ENCODE results near the gene ALOX12B. TPM values are rescaled to one million over a fixed set of nuclear protein-coding genes. Genes with fewer than 3 reads are reported as not detected.

ALOX12B gene
- total and polyA plus RNA-seq, 2 of the 8 experiments (the other 6 are each of a cell fraction or from before 2014, with no cell fraction given) = 0.86 TPM; not detected in 1

GRCh38 chr17:8126491-8127066, 39.1 kb upstream of the ALOX12B start:
- no peak overlapping the region for H4K5ac ChIP-seq (ENCODE audit: insufficient read length, low read depth, low read length)
- no peak for FAIRE-seq
- H3K18ac ChIP-seq (ENCODE audit: extremely low read depth, low read length) = peak overlapping the region; percentile 48; the same call in 1 of the 2 replicates
- POLR2A ChIA-PET (ENCODE audit: partially characterized antibody) = interaction anchor here (0.6 to 2.4 kb wide), 6 partner anchors 13 to 122 kb away, joined by 3 to 14 read pairs (median 3); partner anchors contain the start of gene AURKB
- H3K36me3 ChIP-seq (ENCODE audit: control insufficient read depth in 2 of 4, insufficient read depth in 4 of 4, low read length in 3 of 4) = no peaks in the 10 kb centered on the region
- H2BK5ac ChIP-seq (ENCODE audit: low read depth, low read length) = no peak overlapping the region
- H4K91ac ChIP-seq (replicated peaks; ENCODE audit: insufficient read length, low read length) = no peak overlapping the region
- H3K9ac ChIP-seq (replicated peaks in 1 of 4; ENCODE audit: extremely low read depth in 1 of 4, low read depth in 3 of 4, low read length in 3 of 4) = no peak overlapping the region
- no peak overlapping the region for H2AK5ac ChIP-seq (ENCODE audit: low read depth, low read length)
- no peak overlapping the region for H3K27ac ChIP-seq (ENCODE audit: low read depth, low read length)
- CTCF ChIA-PET (ENCODE audit: partially characterized antibody) = interaction anchor here (0.6 to 4.3 kb wide), 14 partner anchors 7 to 408 kb away, joined by 3 to 26 read pairs (median 3); partner anchors contain the start of gene ALOXE3
- no peak overlapping the region for H3K56ac ChIP-seq (replicated peaks; ENCODE audit: insufficient read length, low read depth, low read length)
- H4K8ac ChIP-seq (ENCODE audit: extremely low read depth, insufficient read depth, low read length) = no peak overlapping the region; the same call in 1 of the 2 replicates
- peaks cover 3 to 5% of the 10 kb centered on the region in 2 experiments for H4K20me1 ChIP-seq (replicated peaks in 1 of 2; ENCODE audit: control insufficient read depth in 1 of 2, insufficient read depth in 2 of 2, low read length in 2 of 2)
- no peak overlapping the region for H2BK20ac ChIP-seq (ENCODE audit: low read length)
- H3K79me2 ChIP-seq (ENCODE audit: control insufficient read depth in 1 of 2, insufficient read depth in 2 of 2, low read length in 2 of 2) = no peaks in the 10 kb centered on the region
- H2BK15ac ChIP-seq (ENCODE audit: low read length) = no peak overlapping the region
- H2BK120ac ChIP-seq (replicated peaks; ENCODE audit: low read depth, low read length) = no peak overlapping the region
- no peak overlapping the region for H3K23ac ChIP-seq (ENCODE audit: insufficient read length)
- H2BK12ac ChIP-seq (ENCODE audit: low read depth, low read length) = 0 out of 2 replicates have a peak overlapping the region, but pooled peaks have one; percentile 60
- peaks cover 30 to 54% (median 51%) of the 10 kb centered on the region in 4 experiments for H3K27me3 ChIP-seq (replicated peaks in 1 of 4; ENCODE audit: control insufficient read depth in 3 of 4, extremely low read depth in 1 of 4, insufficient read depth in 3 of 4, low read length in 3 of 4)
- peaks cover 0 to 24% (median 12%) of the 10 kb centered on the region in 4 experiments; a peak in 6 of 7 replicates for H3K4me1 ChIP-seq (replicated peaks in 1 of 4; ENCODE audit: control insufficient read depth in 3 of 4, insufficient read depth in 4 of 4, low read length in 3 of 4)
- H3K79me1 ChIP-seq (ENCODE audit: low read depth, low read length) = no peaks in the 10 kb centered on the region
- no peak overlapping the region for H2AFZ ChIP-seq (ENCODE audit: low read length)
- 4% methylated on average over 30 of the region's 45 CpGs; no CpG with 5 or more reads in 1 of the 2 experiments for WGBS, 2 experiments (ENCODE audit: extremely low coverage in 1 of 2, insufficient coverage in 1 of 2, insufficient read length in 1 of 2, insufficient replicate concordance in 2 of 2, low coverage in 1 of 2, low lambda C conversion rate in 2 of 2, missing lambda C conversion rate in 1 of 2)
- peaks cover 34% of the 10 kb centered on the region for H3K23me2 ChIP-seq (ENCODE audit: low read depth, low read length)
- no peak overlapping the region for H3K14ac ChIP-seq (ENCODE audit: insufficient read length)
- no peak for TF ChIP-seq CHD1 (IDR thresholded peaks at IDR 0.05; ENCODE audit: low read depth, low read length)
- peak; percentile 5 for TF ChIP-seq KDM4A (IDR thresholded peaks at IDR 0.05; ENCODE audit: low read depth, low read length, severe bottlenecking)
- TF ChIP-seq ZNF274 (IDR thresholded peaks at IDR 0.05; ENCODE audit: borderline replicate concordance, extremely low read depth, low read length) = no peak
- TF ChIP-seq RBBP5 (IDR thresholded peaks at IDR 0.05; ENCODE audit: borderline replicate concordance, low read depth, low read length) = 0 out of 2 replicates have a peak, but pooled peaks have one; percentile 6
- peak in 1 of 2 experiments; percentile 76 for DNase-seq (ENCODE audit: low read depth in 1 of 2, low spot score in 2 of 2)
- peak overlapping the region; percentile 88 to 93 for H3K4me2 ChIP-seq (ENCODE audit: insufficient read depth in 1 of 2, low read depth in 2 of 2, low read length in 2 of 2)
- H3K4ac ChIP-seq (replicated peaks; ENCODE audit: insufficient read length, low read depth, low read length) = no peak overlapping the region
- H3K9me3 ChIP-seq (ENCODE audit: insufficient read depth in 2 of 2, low read depth in 1 of 2, low read length in 1 of 2) = no peaks in the 10 kb centered on the region
- peak overlapping the region; percentile 54 to 89 (median 82) for H3K4me3 ChIP-seq (ENCODE audit: extremely low read depth in 1 of 4, insufficient read depth in 2 of 4, low read depth in 3 of 4, low read length in 4 of 4)
